ENCODE measurements around the gene TMEM183A.
"Not testable (repeated sequence)": the region's sequence is repeated elsewhere in the genome, so short reads cannot be mapped to it uniquely, and the experiment has no call there.

GRCh38 chr1:203005395-203006142, 1.6 kb upstream of the TMEM183A start:
- peak; percentile 87 for TF ChIP-seq SMARCE1 (IDR thresholded peaks at IDR 0.05)
- peak in 1 of 2 experiments; percentile 80; a peak in 3 of 4 replicates for TF ChIP-seq RCOR1 (IDR thresholded peaks at IDR 0.05; ENCODE audit: borderline replicate concordance in 1 of 2, low read depth in 2 of 2, low read length in 2 of 2)
- TF ChIP-seq UBTF (IDR thresholded peaks at IDR 0.05; ENCODE audit: borderline replicate concordance in 1 of 2, low read depth in 2 of 2, low read length in 2 of 2): not testable (repeated sequence)
- TF ChIP-seq ZBTB11 (CRISPR knock-in tag; IDR thresholded peaks at IDR 0.05): peak in 1 of 3 experiments; percentile 39; a peak in 1 of 6 replicates
